ENCODE results near the gene CLN3.
"Not testable (repeated sequence)": the region's sequence is repeated elsewhere in the genome, so short reads cannot be mapped to it uniquely, and the experiment has no call there.

Gene CLN3

DNA sequence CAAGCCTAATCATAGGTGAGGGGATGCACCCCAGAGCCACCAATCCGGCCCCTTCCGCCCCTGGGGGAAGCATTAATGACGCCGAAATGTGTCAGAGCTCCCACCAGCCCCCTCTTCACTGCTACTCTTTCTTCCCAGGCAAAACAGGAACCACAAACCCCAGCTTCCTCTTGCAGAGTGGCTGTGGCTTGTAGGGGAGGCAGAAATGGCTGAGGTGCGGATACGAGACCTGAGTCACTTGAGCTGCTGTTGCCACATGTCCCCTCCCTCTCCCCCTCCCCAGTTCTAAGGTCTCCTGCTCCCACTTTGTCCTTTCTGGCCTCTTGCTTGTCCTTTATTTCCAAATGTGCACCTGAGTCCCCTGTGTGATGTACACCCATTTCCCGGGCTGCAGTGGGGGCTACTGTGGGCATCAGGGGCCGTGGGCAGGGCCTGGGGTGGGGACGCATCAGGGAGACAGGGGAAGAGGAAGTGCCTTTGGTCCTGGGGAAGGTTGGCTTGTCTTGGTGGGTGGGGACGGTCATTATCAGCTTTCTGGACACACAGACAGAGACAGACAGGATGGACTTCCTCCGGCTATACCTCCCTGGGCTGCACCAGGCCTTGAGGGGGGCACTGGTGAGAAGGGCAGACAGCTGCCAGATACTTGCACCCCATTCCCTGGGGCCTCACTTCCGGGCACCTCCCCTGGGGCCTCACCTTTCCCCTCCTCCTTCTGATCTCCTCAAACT lies 2.4 kb upstream of the CLN3 start, which contains the start of gene APOBR:
APOBR (plus strand) TSS at position 523 of the 731 bp plus-strand sequence; CDS start at position 562, 39 bp downstream.
- peak; percentile 69 to 70 for DNase-seq (ENCODE audit: low read depth in 2 of 2)

GRCh38 chr16:28492511-28492910 lies 637 bp upstream of the CLN3 start:
- no peak for DNase-seq (ENCODE audit: low read depth in 2 of 2)

GRCh38 chr16:28491230-28491969 lies 474 bp downstream of the CLN3 start:
- DNase-seq (ENCODE audit: low read depth in 2 of 2): no peak

DNA sequence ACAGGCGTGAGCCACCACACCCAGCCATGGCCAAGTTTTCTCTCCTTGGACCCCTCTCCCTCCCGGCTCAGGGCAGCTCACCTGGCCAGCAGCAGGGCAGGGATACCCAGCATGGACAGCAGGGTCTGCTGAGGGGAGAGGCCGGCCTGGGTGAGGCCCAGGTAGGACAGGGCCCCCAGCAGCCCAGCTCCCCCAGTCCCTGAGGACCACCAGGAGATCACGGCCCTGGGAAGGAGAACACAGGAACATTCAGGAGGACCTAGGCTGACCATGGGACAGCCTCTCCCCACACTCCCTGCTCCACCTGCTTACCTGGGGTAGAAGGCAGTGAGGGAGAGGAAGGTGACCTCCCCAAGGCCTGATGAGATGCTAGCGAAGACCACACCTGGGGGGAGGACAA lies 5.6 kb downstream of the CLN3 start:
- DNase-seq (ENCODE audit: low read depth in 2 of 2): no peak

DNA sequence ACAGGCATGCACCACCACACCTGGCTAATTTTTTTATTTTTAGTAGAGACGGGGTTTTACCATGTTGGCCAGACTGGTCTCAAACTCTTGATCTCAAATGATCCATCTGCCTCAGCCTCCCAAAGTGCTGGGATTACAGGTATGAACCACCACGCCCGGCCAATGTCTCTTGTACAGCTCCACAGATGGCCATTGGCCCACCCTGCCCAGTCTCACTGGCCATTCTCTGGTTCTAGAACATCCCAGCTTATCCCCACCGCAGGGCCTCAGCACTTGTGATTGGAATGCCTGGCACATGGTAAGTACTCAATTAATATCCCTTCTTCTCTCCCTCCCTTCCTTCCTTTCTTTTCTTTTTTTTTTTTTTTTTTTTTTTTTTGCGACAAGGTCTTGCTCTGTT lies 8.5 kb downstream of the CLN3 start:
- DNase-seq (ENCODE audit: low read depth in 2 of 2): not testable (repeated sequence)

- no peak for DNase-seq (ENCODE audit: low read depth in 2 of 2)
Measured at GRCh38 chr16:28482026-28482425, 9.8 kb downstream of the CLN3 start.

DNA sequence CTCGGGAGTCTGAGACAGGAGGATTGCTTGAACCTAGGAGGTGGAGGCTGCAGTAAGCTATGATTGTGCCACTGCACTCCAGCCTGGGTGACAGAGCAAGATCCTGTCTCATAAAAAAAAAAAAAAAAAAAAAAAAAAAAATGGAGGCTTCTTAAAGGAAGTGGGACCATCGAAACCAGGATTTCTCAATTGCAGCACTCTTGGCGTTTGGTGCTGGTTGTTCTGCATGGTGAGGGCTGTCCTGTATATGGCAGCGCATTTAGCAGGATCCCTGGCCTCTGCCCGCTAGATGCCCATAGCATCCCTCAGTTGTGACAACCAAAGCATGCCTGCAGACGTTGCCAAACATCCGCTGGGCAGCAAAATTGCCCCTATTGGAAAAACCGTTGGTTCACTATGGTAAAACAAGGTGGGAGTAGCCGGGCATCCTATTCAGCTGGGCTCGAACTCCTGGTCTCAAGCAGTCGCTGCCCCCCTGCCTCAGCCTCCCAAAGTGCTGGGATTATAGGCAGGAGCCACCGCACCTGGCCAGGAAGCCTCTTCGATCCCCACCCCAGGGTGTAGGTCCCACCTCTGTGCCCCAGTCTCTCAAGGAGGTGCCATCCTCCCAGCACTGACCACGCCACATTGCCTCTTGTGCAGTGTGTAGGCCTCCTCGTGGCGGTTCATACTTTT lies 13.2 kb downstream of the CLN3 start:
- no peak for DNase-seq (ENCODE audit: low read depth in 2 of 2)

DNA sequence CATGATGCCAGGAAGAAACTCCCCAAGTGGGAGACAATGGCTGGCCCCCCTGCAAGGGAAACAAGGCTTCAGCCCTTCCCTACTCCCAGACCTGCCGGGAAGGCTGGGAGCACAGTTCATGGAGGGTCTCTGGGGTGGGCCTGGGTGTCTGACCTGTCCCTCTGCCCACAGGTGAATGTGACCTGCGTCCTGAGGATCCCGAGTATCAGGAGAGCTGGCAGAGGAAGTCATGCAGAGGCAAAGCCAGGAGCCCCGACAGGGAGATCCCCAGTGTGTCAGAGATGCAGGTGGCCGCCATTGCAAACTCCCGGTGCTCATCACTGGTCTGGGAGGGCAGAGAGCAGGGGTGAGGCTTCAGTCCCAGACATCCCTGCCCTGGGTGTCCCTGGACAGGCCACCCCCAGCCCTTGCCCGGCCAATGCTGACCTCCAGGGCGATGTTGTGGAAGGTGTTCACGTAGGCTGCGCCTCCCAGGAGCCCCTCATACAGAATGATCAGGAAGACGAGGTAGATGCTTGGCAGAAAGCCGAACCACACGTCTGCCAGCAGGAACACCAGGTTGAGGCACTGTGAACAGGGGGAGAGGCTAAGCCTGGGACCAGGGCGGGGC lies 14.5 kb downstream of the CLN3 start:
- DNase-seq (ENCODE audit: low read depth in 2 of 2): no peak

GRCh38 chr16:28475221-28475620 lies 16.7 kb downstream of the CLN3 start:
- no peak for DNase-seq (ENCODE audit: low read depth in 2 of 2)

- no peak for DNase-seq (ENCODE audit: low read depth in 2 of 2)
Measured at GRCh38 chr16:28473714-28474265, 18.1 kb downstream of the CLN3 start.

DNA sequence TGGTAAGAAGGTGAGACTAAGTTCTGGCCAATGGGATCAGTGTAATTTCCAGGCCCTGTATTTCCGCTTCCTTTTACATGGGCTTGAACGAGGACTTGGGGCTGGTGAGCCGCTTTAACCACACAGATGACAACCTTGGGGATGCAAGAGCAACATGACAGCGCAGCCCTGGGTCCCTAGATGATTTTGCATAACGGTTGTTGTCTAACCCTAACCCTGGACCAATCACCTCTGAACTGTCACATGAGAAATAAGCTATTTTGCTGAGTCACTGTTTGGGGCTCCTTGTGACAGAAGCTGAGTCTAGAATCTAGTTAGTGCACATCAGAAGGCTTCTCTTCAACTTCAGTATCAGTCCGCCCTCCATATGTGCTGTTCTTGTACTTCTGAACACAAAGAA lies 44.8 kb downstream of the CLN3 start:
- DNase-seq (ENCODE audit: low read depth in 2 of 2): not testable (repeated sequence)

- not testable (repeated sequence) for DNase-seq (ENCODE audit: low read depth in 2 of 2)
Measured at GRCh38 chr16:28446388-28446787, 45.5 kb downstream of the CLN3 start.

DNA sequence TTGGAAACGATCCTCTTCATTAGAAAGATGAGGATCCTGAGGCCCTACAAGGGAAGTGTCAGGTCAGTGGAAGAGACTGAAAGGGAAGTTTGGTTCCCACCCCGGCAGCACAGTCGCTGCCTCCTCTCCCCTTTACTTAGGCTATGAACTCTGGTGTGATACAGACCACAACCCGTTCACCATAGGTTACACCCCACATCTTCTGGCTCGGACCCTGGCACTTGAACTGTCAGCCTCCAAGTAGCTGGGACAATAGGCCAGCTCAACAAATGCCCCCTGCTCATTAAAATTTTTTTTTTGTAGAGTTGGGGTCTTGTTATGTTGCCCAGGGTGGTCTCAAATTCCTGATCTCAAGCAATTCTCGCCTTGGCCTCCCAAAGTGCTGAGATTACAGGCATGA lies 47.9 kb downstream of the CLN3 start:
- not testable (repeated sequence) for DNase-seq (ENCODE audit: low read depth in 2 of 2)

DNA sequence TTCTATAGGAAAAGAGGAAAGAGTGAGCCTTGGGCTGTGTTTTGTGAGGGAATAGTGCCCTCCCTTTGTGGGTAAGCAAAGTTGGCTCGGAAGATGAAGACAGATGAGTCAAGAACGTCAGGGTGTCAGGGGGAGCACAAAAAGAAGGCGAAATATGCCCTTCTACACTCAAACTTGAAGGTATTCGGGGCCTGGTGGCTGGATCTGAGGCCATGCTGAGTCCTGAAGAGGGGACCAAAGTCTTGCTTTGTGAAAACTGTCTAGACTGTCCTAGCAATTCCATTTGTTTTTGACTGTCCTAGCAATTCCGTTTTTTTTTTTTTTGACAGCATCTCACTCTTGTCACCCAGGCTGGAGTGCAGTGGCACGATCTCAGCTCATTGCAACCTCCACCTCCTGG lies 53.0 kb downstream of the CLN3 start:
- not testable (repeated sequence) for DNase-seq (ENCODE audit: low read depth in 2 of 2)

DNA sequence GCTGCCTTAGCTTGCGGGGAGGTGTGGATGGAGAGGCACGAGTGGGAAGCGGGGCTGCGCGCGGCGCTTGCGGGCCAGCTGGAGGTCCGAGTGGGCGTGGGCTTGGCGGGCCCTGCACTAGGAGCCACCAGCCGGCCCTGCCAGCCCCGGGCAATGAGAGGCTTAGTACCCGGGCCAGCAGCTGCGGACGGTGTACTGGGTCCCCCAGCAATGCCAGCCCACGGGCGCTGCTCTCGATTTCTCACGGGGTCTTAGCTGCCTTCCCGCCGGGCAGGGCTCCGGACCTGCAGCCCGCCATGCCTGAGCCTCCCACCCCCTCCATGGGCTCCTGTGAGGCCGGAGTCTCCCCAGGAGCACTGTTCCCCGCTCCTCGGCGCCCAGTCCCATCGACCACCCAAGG lies 56.5 kb downstream of the CLN3 start:
- not testable (repeated sequence) for DNase-seq (ENCODE audit: low read depth in 2 of 2)
